Panc1 (cell line): ENCODE data around the gene MANF. TPM values are rescaled to one million over a fixed set of nuclear protein-coding genes. Genes with fewer than 3 reads are reported as not detected.

ENCODE experiments used
- ATAC-seq: fragments of 200-7000 bp; cut with Tn5 transposase; 2 replicates; pipeline ENCODE4 v1.9.1; 2020; ENCODE audit warnings: mild to moderate bottlenecking, moderate library complexity
- BruUV-seq: library from RNA; stranded (reverse); fragments of 400-500 nt; replicated peaks from 2 replicates; lab custom pipeline; 2021; lab: Mats Ljungman, UMichigan
- CTCF ChIA-PET: fragments of 300-600 bp; sonication (Branson Sonifier 250); formaldehyde crosslinking; loops from one replicate; lab custom pipeline; 2022; ENCODE audit warnings: antibody characterized with exemption; lab: Charles Lee
- POLR2A ChIA-PET: fragments of 300-600 bp; sonication (Branson Sonifier 250); formaldehyde crosslinking; loops from one replicate; lab custom pipeline; 2022; ENCODE audit warnings: antibody characterized with exemption; lab: Charles Lee
- DNase-seq: peaks from one replicate; pipeline ENCODE4 v3.0.0-alpha.2; 2010; ENCODE audit warnings: low read depth, low spot score
- H3K27ac ChIP-seq: 2 replicates; pipeline ENCODE4 v1.5.1; 2011; ENCODE audit warnings: mild to moderate bottlenecking, low read length, inconsistent platforms
- H3K27me3 ChIP-seq: fragments of 200-500 bp; sonication (Bioruptor generic); 2 replicates; pipeline ENCODE4 v1.6.0; 2014; ENCODE audit warnings: low read length, inconsistent platforms; ENCODE audit not compliant: control insufficient read depth, insufficient read depth
- H3K36me3 ChIP-seq: fragments of 200-500 bp; sonication (Bioruptor generic); 2 replicates; pipeline ENCODE4 v1.5.1; 2014; ENCODE audit warnings: inconsistent platforms, mild to moderate bottlenecking, low read length, moderate library complexity; ENCODE audit not compliant: control insufficient read depth, insufficient read depth
- H3K4me1 ChIP-seq: 2 replicates; pipeline ENCODE4 v1.5.1; 2011; ENCODE audit warnings: inconsistent platforms, mild to moderate bottlenecking, low read length, moderate library complexity; ENCODE audit not compliant: control insufficient read depth, insufficient read depth
- H3K4me3 ChIP-seq, 2 experiments: 2 replicates each; pipeline ENCODE4 v1.5.1; 2011 to 2012; ENCODE audit warnings: low read depth in 2 of 2, low read length in 2 of 2, mild to moderate bottlenecking in 2 of 2, inconsistent platforms in 1 of 2, moderate library complexity in 1 of 2
- H3K9me3 ChIP-seq: fragments of 200-500 bp; sonication (Bioruptor generic); 2 replicates; pipeline ENCODE4 v1.5.1; 2014; ENCODE audit warnings: low read depth, mild to moderate bottlenecking, inconsistent platforms, low read length, moderate library complexity; ENCODE audit not compliant: control insufficient read depth, insufficient read depth
- POLR2AphosphoS5 ChIP-seq: IDR thresholded peaks from 2 replicates; pipeline ENCODE4 v1.6.1; 2012; ENCODE audit warnings: mild to moderate bottlenecking, low read depth, low read length, moderate library complexity
- SIN3A ChIP-seq: IDR thresholded peaks from 2 replicates; pipeline ENCODE4 v1.6.1; 2012; ENCODE audit warnings: low read depth, mild to moderate bottlenecking, low read length, moderate library complexity, borderline replicate concordance; ENCODE audit not compliant: insufficient read depth
- TCF7L2 ChIP-seq: IDR thresholded peaks from 2 replicates; pipeline ENCODE4 v1.6.1; 2011; ENCODE audit warnings: mild to moderate bottlenecking, low read depth, low read length, inconsistent platforms
- in situ Hi-C: cut with HindIII; loops from 2 replicates; pipeline ENCODE4 v1.10.0; 2016; ENCODE audit warnings: low sequenced_read_pairs, low pct_unique_long_range_greater_than_20kb
- intact Hi-C: fragments of 100-400 bp; cut with micrococcal nuclease; formaldehyde crosslinking; loops from one replicate; pipeline ENCODE4 v1.10.0; 2022; ENCODE audit not compliant: unreplicated experiment
- total RNA-seq: library from RNA; stranded (reverse); gene quantifications from one replicate; pipeline ENCODE4 v1.2.1, GENCODE V29; 2021; ENCODE audit not compliant: unreplicated experiment
- TF ChIP-seq, protein P1 (sequence below), 2 experiments: IDR thresholded peaks; 2 replicates each; pipeline ENCODE4 v1.6.1; 2011 to 2012; ENCODE audit warnings: low read depth in 2 of 2, control low read depth in 1 of 2, low read length in 1 of 2, mild to moderate bottlenecking in 1 of 2, moderate library complexity in 1 of 2; ENCODE audit not compliant: insufficient read depth in 1 of 2
- TF ChIP-seq, protein P2 (sequence below): fragments of 450-650 bp; IDR thresholded peaks from 2 replicates; pipeline ENCODE4 v1.5.1; 2017; ENCODE audit warnings: mild to moderate bottlenecking

The MANF gene
- total RNA-seq, 1 experiment from 2014 or later = 69.9 TPM

DNA sequence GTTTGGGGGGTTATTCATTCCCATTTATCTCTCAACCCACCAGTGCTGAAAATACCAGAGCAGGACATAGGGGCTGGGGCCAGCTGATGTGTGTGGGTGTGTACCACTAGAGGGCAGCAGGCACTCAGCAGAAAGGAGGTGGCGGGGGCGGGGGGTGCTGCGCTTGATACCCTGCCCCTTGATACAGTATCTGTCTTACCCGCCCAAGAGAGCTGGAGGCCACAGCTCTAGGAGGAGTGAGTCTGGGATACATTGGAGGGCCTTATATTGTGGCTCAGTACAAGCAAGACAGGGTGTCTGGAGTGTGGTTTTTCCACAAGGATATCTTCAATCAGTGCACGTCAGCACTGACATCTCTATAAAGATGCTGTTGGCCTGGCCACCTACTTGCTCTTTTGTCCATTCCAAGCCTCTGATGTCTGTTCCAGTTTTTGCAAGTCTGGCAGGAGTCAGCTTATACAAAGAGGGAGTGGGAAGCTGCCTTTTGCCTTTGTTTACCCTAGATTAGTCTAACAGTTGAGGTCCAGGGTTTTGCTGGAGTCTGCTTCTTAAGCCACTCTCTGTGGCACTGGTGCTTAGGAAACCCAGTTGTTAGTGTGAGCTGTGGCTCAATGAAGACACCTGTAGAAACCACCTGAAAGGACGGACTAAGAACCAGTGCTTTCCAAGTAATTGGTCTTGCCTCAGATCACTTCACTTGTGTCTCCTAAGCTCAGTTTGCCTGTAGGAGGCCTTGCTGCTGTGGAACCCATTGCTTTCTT is 4.5 kb downstream of the MANF start:
- intact Hi-C loops (no loop called here), in situ Hi-C loops (no loop called here)
- no peak overlapping the region for H3K27ac ChIP-seq
- BruUV-seq = no TSS peak
- ATAC-seq (no peak), DNase-seq (peak; percentile 10)
- peaks cover 10% of the 10 kb centered on the region for H3K36me3 ChIP-seq
- H3K9me3 ChIP-seq = no peaks in the 10 kb centered on the region
- CTCF ChIA-PET = interaction anchor here (0.6 kb wide), 1 partner anchor 50 kb away, joined by 3 read pairs; no protein-coding TSS in a partner anchor
- H3K27me3 ChIP-seq = no peaks in the 10 kb centered on the region
- no peak overlapping the region for H3K4me3 ChIP-seq
- H3K4me1 ChIP-seq = peaks cover 33% of the 10 kb centered on the region
- POLR2A ChIA-PET = interaction anchor here (0.6 kb wide), 1 partner anchor 728 kb away, joined by 3 read pairs; no protein-coding TSS in a partner anchor
- TF ChIP-seq TCF7L2 (no peak), SIN3A (no peak)
- TF ChIP-seq, protein P1, sequence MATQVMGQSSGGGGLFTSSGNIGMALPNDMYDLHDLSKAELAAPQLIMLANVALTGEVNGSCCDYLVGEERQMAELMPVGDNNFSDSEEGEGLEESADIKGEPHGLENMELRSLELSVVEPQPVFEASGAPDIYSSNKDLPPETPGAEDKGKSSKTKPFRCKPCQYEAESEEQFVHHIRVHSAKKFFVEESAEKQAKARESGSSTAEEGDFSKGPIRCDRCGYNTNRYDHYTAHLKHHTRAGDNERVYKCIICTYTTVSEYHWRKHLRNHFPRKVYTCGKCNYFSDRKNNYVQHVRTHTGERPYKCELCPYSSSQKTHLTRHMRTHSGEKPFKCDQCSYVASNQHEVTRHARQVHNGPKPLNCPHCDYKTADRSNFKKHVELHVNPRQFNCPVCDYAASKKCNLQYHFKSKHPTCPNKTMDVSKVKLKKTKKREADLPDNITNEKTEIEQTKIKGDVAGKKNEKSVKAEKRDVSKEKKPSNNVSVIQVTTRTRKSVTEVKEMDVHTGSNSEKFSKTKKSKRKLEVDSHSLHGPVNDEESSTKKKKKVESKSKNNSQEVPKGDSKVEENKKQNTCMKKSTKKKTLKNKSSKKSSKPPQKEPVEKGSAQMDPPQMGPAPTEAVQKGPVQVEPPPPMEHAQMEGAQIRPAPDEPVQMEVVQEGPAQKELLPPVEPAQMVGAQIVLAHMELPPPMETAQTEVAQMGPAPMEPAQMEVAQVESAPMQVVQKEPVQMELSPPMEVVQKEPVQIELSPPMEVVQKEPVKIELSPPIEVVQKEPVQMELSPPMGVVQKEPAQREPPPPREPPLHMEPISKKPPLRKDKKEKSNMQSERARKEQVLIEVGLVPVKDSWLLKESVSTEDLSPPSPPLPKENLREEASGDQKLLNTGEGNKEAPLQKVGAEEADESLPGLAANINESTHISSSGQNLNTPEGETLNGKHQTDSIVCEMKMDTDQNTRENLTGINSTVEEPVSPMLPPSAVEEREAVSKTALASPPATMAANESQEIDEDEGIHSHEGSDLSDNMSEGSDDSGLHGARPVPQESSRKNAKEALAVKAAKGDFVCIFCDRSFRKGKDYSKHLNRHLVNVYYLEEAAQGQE (IDR thresholded peaks at IDR 0.05; ENCODE audit: insufficient read depth in 1 of 2, low read depth in 2 of 2, low read length in 1 of 2) = no peak
- TF ChIP-seq, protein P2, sequence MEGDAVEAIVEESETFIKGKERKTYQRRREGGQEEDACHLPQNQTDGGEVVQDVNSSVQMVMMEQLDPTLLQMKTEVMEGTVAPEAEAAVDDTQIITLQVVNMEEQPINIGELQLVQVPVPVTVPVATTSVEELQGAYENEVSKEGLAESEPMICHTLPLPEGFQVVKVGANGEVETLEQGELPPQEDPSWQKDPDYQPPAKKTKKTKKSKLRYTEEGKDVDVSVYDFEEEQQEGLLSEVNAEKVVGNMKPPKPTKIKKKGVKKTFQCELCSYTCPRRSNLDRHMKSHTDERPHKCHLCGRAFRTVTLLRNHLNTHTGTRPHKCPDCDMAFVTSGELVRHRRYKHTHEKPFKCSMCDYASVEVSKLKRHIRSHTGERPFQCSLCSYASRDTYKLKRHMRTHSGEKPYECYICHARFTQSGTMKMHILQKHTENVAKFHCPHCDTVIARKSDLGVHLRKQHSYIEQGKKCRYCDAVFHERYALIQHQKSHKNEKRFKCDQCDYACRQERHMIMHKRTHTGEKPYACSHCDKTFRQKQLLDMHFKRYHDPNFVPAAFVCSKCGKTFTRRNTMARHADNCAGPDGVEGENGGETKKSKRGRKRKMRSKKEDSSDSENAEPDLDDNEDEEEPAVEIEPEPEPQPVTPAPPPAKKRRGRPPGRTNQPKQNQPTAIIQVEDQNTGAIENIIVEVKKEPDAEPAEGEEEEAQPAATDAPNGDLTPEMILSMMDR = peak; percentile 89

DNA sequence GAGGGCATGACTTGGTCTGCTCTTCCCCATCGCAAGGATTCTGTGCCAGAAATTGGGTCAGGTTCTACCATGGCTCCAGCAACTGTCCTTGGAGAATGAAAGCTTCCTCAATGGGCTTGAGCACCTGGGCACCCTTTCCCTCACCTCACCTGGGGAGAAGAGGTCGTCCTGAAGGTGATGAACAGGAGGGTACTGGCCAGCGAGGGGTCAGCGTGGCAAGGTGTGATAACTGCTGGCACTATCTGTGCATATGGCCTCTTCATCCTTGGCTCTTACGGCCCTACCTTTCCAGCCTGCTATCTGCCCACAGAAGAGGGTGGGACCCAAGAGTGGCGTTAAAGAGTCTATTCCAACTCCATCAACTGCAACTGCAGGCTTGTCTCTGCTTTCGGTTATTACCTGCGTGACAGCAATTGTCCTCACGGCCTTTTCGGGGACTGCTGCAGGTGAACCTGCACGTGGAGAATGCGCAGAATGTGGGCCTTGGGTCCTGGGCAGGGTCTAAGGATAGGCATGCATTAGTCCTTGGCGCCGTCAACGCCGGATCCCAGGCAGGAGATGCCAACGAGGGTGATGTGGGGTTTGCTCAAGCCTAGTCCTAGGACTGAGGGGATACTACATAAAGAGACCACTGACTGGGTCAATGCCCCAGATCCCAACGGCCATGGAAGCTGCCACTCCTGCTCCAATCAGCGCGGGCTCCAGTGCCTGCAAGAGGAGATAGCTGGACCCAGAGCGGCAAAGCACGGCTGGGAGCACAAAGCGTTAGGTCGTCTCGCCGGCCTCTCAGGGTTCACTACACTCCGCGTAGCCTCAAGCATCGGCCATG is 5.4 kb downstream of the MANF start:
- H3K4me1 ChIP-seq = peaks cover 33% of the 10 kb centered on the region
- ATAC-seq = peak; percentile 39
- peaks cover 14% of the 10 kb centered on the region for H3K36me3 ChIP-seq
- no TSS peak for BruUV-seq
- no peaks in the 10 kb centered on the region for H3K27me3 ChIP-seq
- H3K9me3 ChIP-seq = no peaks in the 10 kb centered on the region
- peak overlapping the region; percentile 77 for H3K27ac ChIP-seq
- POLR2A ChIA-PET = no interaction called here
- peak overlapping the region; percentile 26 to 47 for H3K4me3 ChIP-seq
- in situ Hi-C loops (no loop called here), intact Hi-C loops (no loop called here)
- DNase-seq = no peak
- no peak for TF ChIP-seq SIN3A
- TF ChIP-seq, protein P2 = no peak
- TF ChIP-seq POLR2AphosphoS5 = no peak
- TF ChIP-seq, protein P1 (IDR thresholded peaks at IDR 0.05; ENCODE audit: insufficient read depth in 1 of 2, low read depth in 2 of 2, low read length in 1 of 2) = no peak
- TF ChIP-seq TCF7L2 = no peak
- CTCF ChIA-PET = no interaction called here
